Measurements from ENCODE around the gene DENND10.
"Not testable (repeated sequence)": the region's sequence is repeated elsewhere in the genome, so short reads cannot be mapped to it uniquely, and the experiment has no call there.

DENND10 gene

GRCh38 chr10:119180850-119181400, 77.0 kb downstream of the DENND10 start:
- Mint-ChIP-seq H3K36me3 (ENCODE audit: low read depth) (peaks cover 18% of the 10 kb centered on the region), H3K4me1 (ENCODE audit: low read depth) (peaks cover 28% of the 10 kb centered on the region)
- DNase-seq (ENCODE audit: low spot score); H3K9me3 Mint-ChIP-seq; H3K27ac Mint-ChIP-seq; H3K27me3 Mint-ChIP-seq (ENCODE audit: low read depth); H3K4me3 Mint-ChIP-seq: not testable (repeated sequence)

GRCh38 chr10:119183664-119184412, 79.9 kb downstream of the DENND10 start:
- H3K9me3 Mint-ChIP-seq, result no peaks in the 10 kb centered on the region
- H3K4me1 Mint-ChIP-seq (ENCODE audit: low read depth), result peaks cover 11% of the 10 kb centered on the region
- H3K4me3 Mint-ChIP-seq, result no peak overlapping the region
- H3K27me3 Mint-ChIP-seq (ENCODE audit: low read depth), result no peaks in the 10 kb centered on the region
- peak overlapping the region; percentile 79 for H3K27ac Mint-ChIP-seq
- no peak for DNase-seq (ENCODE audit: low spot score)
- H3K36me3 Mint-ChIP-seq (ENCODE audit: low read depth), result peaks cover 1% of the 10 kb centered on the region
